ENCODE results near the gene ANK2. TPM values are rescaled to one million over a fixed set of nuclear protein-coding genes. Genes with fewer than 3 reads are reported as not detected.

Gene ANK2
- total and polyA plus RNA-seq, 2 experiments from 2014 or later: 10.9 to 25.9 TPM

- 64 to 73% methylated on average over 5 of the region's 5 CpGs for WGBS, 2 experiments (ENCODE audit: low coverage in 1 of 2, low lambda C conversion rate in 2 of 2, missing lambda C conversion rate in 2 of 2)
- no peak for DNase-seq
- Histone ChIP-seq H3K4me1 (ENCODE audit: insufficient read depth) (no peaks in the 10 kb centered on the region), H2AFZ (no peak overlapping the region), H4K20me1 (ENCODE audit: insufficient read depth) (no peaks in the 10 kb centered on the region), H3K4me3 (no peak overlapping the region), H3K79me2 (ENCODE audit: insufficient read depth) (no peaks in the 10 kb centered on the region), H3K9me2 (ENCODE audit: insufficient read depth) (no peaks in the 10 kb centered on the region), H3F3A (ENCODE audit: insufficient read depth) (no peaks in the 10 kb centered on the region), H3K9me3 (ENCODE audit: low read depth) (no peaks in the 10 kb centered on the region), H3K27ac (no peak overlapping the region), H3K36me3 (ENCODE audit: low read depth) (no peaks in the 10 kb centered on the region), H3K9ac (no peak overlapping the region), H3K27me3 (replicated peaks; ENCODE audit: insufficient read depth) (no peaks in the 10 kb centered on the region), H3K4me2 (ENCODE audit: unreplicated experiment) (no peak overlapping the region)
- TF ChIP-seq EZH2phosphoT487 (IDR thresholded peaks at IDR 0.05; ENCODE audit: insufficient read depth, low read depth) (no peak), EZH2 (IDR thresholded peaks at IDR 0.05; ENCODE audit: insufficient read depth, poor library complexity, severe bottlenecking) (no peak)
- in situ Hi-C loops (cut with MboI): no loop called here
Measured at GRCh38 chr4:113170115-113170804, 120.8 kb downstream of the ANK2 start.

GRCh38 chr4:113170805-113171468 lies 121.5 kb downstream of the ANK2 start:
- in situ Hi-C loops (cut with MboI): no loop called here
- Histone ChIP-seq H3K9me2 (ENCODE audit: insufficient read depth) (no peaks in the 10 kb centered on the region), H3K36me3 (ENCODE audit: low read depth) (no peaks in the 10 kb centered on the region), H3K79me2 (ENCODE audit: insufficient read depth) (no peaks in the 10 kb centered on the region), H3K27me3 (replicated peaks; ENCODE audit: insufficient read depth) (no peaks in the 10 kb centered on the region), H3K4me2 (ENCODE audit: unreplicated experiment) (no peak overlapping the region), H3F3A (ENCODE audit: insufficient read depth) (no peaks in the 10 kb centered on the region), H2AFZ (no peak overlapping the region), H3K4me3 (no peak overlapping the region), H3K9me3 (ENCODE audit: low read depth) (no peaks in the 10 kb centered on the region), H3K27ac (no peak overlapping the region), H4K20me1 (ENCODE audit: insufficient read depth) (no peaks in the 10 kb centered on the region), H3K4me1 (ENCODE audit: insufficient read depth) (no peaks in the 10 kb centered on the region), H3K9ac (no peak overlapping the region)
- 93 to 96% methylated on average over 2 of the region's 2 CpGs for WGBS, 2 experiments (ENCODE audit: low coverage in 1 of 2, low lambda C conversion rate in 2 of 2, missing lambda C conversion rate in 2 of 2)
- no peak for TF ChIP-seq EZH2 (IDR thresholded peaks at IDR 0.05; ENCODE audit: insufficient read depth, poor library complexity, severe bottlenecking)
- TF ChIP-seq EZH2phosphoT487 (IDR thresholded peaks at IDR 0.05; ENCODE audit: insufficient read depth, low read depth): no peak
- no peak for DNase-seq

GRCh38 chr4:113173126-113173792 lies 123.8 kb downstream of the ANK2 start:
- Histone ChIP-seq H4K20me1 (ENCODE audit: insufficient read depth) (no peaks in the 10 kb centered on the region), H3F3A (ENCODE audit: insufficient read depth) (no peaks in the 10 kb centered on the region), H2AFZ (no peak overlapping the region), H3K9me2 (ENCODE audit: insufficient read depth) (no peaks in the 10 kb centered on the region), H3K4me2 (ENCODE audit: unreplicated experiment) (no peak overlapping the region), H3K27me3 (replicated peaks; ENCODE audit: insufficient read depth) (no peaks in the 10 kb centered on the region), H3K9ac (no peak overlapping the region), H3K36me3 (ENCODE audit: low read depth) (no peaks in the 10 kb centered on the region), H3K4me1 (ENCODE audit: insufficient read depth) (no peaks in the 10 kb centered on the region), H3K9me3 (ENCODE audit: low read depth) (no peaks in the 10 kb centered on the region), H3K79me2 (ENCODE audit: insufficient read depth) (no peaks in the 10 kb centered on the region), H3K4me3 (no peak overlapping the region), H3K27ac (no peak overlapping the region)
- no peak for DNase-seq
- in situ Hi-C loops (cut with MboI): no loop called here
- 54 to 56% methylated on average over 5 of the region's 5 CpGs for WGBS, 2 experiments (ENCODE audit: low coverage in 1 of 2, low lambda C conversion rate in 2 of 2, missing lambda C conversion rate in 2 of 2)
- TF ChIP-seq EZH2phosphoT487 (IDR thresholded peaks at IDR 0.05; ENCODE audit: insufficient read depth, low read depth) (no peak), EZH2 (IDR thresholded peaks at IDR 0.05; ENCODE audit: insufficient read depth, poor library complexity, severe bottlenecking) (no peak)

GRCh38 chr4:113173793-113174264 lies 124.4 kb downstream of the ANK2 start:
- DNase-seq: no peak
- Histone ChIP-seq H4K20me1 (ENCODE audit: insufficient read depth) (no peaks in the 10 kb centered on the region), H3K79me2 (ENCODE audit: insufficient read depth) (no peaks in the 10 kb centered on the region), H3F3A (ENCODE audit: insufficient read depth) (no peaks in the 10 kb centered on the region), H3K4me2 (ENCODE audit: unreplicated experiment) (no peak overlapping the region), H3K9me3 (ENCODE audit: low read depth) (no peaks in the 10 kb centered on the region), H3K4me3 (no peak overlapping the region), H3K27me3 (replicated peaks; ENCODE audit: insufficient read depth) (no peaks in the 10 kb centered on the region), H3K36me3 (ENCODE audit: low read depth) (no peaks in the 10 kb centered on the region), H3K9ac (no peak overlapping the region), H2AFZ (no peak overlapping the region), H3K4me1 (ENCODE audit: insufficient read depth) (no peaks in the 10 kb centered on the region), H3K27ac (no peak overlapping the region), H3K9me2 (ENCODE audit: insufficient read depth) (no peaks in the 10 kb centered on the region)
- WGBS, 2 experiments (ENCODE audit: low coverage in 1 of 2, low lambda C conversion rate in 2 of 2, missing lambda C conversion rate in 2 of 2): 60 to 65% methylated on average over 3 of the region's 3 CpGs
- in situ Hi-C loops (cut with MboI): no loop called here
- TF ChIP-seq EZH2 (IDR thresholded peaks at IDR 0.05; ENCODE audit: insufficient read depth, poor library complexity, severe bottlenecking): no peak

All from GM23248 (cell line).